ENCODE data around the gene ST7. TPM values are rescaled to one million over a fixed set of nuclear protein-coding genes. Genes with fewer than 3 reads are reported as not detected.
"Not testable (repeated sequence)": the region's sequence is repeated elsewhere in the genome, so short reads cannot be mapped to it uniquely, and the experiment has no call there.

ST7 gene
- total RNA-seq, 2 experiments from 2014 or later = 13.2 to 14.1 TPM

DNA sequence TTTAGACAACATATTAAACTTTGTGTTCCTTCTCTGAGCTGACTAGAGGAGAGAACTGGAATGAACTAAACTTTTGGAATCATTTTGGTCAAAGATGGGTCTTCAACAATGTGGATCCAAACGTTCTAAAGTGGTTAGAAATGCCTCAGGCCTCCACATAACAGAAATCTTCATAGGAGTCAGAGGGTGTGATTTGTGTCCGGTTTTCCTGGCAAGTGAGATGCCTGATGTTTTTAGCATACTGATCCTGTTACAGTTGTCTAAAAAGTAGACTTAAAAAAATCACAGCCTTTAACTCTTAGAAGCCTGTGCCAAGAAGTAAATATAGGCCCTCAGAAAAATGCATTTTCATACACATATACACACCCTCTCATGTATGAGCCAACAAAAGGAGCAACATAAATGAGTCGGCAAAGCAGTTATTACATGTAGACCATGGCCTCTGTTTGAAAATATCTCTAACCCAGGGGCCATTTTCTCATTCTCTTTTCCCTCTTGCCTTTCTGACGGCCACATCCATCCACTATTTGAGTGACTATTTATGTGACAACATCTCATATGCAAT is 64.5 kb downstream of the ST7 start:
- POLR2A ChIA-PET = no interaction called here
- CTCF ChIA-PET = no interaction called here

GRCh38 chr7:117018713-117019112 is 65.4 kb downstream of the ST7 start:
- POLR2A ChIA-PET = no interaction called here
- CTCF ChIA-PET = no interaction called here

DNA sequence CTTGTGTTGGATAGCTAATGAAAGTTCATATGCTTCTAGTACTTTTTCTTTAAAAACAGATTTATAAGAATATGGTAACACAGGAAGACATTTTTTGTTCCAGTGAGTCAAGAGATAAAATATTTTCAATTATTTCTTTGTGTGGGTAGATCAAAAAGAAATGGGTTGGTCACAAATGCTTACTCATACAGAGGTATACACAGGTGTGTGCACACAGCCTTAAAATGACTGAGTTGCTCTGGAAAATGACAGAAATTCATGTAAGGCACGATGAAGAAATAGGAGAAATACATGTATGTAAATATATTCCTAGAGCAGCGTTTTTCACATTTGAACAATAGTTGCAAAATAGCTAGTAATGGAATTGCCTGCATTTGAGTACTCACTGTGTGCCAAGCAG is 66.0 kb downstream of the ST7 start:
- ChIA-PET POLR2A (no interaction called here), CTCF (no interaction called here)

DNA sequence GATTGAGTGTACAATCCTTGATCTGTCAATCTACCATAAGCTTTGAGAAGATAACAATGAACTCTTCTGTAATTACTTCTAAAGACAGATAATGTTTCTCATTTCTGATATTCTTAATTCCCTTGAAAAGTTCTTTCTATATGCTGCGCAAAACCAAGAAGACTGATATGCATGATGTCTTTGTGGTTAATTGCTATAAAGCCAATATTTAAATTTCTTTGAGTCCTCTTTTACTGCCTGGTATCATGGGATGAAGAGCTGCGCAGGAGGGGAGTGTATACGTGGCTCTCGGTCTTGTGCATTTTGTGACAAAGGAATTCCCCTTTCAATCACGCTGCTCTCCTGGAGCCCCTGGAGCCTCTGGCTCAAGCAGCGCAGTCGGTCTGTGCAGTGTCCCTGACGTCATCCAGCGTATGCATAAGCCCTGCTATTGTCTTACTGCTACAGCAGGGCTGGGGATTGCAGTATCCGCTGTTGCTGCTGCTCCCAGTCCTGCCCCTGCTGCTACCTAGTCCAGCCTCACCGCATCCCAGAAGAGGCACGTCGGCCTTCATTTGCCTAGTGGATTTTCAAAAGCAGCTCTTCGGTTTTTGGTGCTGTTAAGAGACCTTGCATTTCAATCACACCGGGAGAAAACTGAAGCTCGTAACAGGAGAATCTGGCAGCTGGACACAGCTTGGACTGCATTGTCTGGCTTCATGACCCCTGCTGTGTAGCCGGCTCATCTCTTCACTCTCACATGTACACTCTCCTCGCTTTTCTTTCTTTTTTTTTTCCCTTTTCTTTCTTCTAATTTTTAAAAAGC is 66.7 kb downstream of the ST7 start:
- ChIA-PET POLR2A (no interaction called here), CTCF (no interaction called here)

GRCh38 chr7:117020591-117020973 is 67.3 kb downstream of the ST7 start:
- CTCF ChIA-PET = no interaction called here
- POLR2A ChIA-PET = no interaction called here

- ChIA-PET POLR2A (no interaction called here), CTCF (interaction anchor here (1.3 kb wide), 1 partner anchor 8 kb away, joined by 4 read pairs; no protein-coding TSS in a partner anchor)
These were observed 68.1 kb downstream of the ST7 start for GRCh38 chr7:117021366-117021765.

DNA sequence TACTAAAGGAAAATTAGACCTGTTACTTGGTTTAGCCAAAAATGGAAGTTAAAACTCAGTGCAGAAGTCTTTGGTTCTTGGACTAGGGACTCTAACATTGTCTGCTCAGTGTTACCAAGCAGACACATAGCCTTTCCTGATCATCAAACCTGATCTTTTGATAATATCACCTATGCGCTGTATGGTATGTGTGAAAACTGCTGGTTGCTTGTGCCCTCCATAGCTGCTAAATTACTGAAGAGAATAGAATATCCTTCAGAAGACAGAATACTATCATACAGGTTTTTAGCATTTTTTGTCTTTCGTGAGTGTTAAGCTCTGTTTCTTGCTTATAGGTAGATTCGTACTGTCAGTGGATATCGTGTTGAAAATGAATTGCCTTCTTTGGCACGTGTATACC is 68.7 kb downstream of the ST7 start:
- POLR2A ChIA-PET = no interaction called here
- CTCF ChIA-PET = interaction anchor here (1.3 kb wide), 1 partner anchor 9 kb away, joined by 4 read pairs; no protein-coding TSS in a partner anchor

DNA sequence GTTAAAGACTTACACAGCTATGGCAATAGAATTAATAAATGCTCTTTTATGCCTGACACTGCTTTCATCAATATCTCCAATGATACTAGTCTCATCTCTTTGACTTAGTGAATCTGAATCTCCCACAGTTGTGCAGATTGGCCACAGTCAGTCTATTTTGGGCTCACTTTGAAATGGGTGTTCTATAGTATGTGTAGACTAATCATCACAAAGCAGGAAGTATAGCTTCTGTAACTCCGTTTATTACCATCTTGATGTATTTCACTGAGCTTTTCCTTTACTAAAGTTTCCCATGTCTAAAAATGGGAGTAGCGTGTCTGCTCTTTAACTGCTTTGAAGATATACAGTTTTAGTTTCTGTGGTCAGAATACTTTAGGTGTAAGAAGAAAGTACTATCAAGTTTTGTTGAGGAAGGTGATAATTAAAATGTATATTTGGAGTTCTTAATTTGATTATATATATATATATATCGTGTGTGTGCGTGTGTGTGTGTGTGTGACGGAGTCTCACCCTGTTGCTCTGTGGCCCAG is 70.1 kb downstream of the ST7 start:
- CTCF ChIA-PET = interaction anchor here (0.9 kb wide), 1 partner anchor 104 kb away, joined by 3 read pairs; no protein-coding TSS in a partner anchor
- POLR2A ChIA-PET = interaction anchor here (0.7 kb wide), 1 partner anchor 64 kb away, joined by 3 read pairs; no protein-coding TSS in a partner anchor

DNA sequence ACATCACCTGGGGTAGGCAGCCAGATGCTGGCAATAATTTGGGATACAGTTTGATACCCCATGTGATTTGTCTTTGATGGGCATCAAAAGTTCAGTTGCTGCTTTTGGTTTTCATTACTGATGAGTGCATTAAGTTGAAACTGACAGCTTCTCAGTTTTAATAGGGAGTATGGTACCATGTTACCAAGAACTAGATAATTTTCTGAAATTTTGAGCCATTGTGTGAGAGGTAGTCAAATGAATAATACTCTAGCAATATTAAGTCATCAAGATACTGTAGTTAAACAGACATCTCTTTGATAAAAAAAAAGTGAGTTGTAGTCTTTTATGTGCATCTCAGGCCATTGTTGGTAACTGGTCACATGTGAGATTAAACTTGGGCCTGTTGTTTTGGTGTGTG is 71.5 kb downstream of the ST7 start:
- POLR2A ChIA-PET = interaction anchor here (0.8 kb wide), 1 partner anchor 15 kb away, joined by 3 read pairs; no protein-coding TSS in a partner anchor

DNA sequence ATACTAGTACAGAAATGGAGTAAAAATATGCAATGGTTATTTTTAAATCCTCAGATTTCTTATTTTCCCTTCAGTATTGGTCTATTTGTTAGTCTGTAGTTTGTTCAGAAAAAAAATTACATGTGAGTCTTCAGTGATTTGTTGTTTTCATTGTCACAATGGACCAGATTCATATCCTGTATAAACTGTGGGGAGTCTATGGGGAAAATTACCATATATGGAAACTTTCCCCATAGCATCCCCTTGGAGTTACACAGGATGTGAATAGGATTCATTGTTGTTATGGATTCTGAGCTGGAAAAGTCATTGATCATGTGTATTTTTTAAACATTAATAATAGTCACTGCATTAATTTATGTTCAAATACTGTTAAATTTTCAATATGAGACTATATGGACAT is 72.6 kb downstream of the ST7 start:
- CTCF ChIA-PET = no interaction called here
- POLR2A ChIA-PET = no interaction called here

More for the DNA sequence above, 71.5 kb downstream of the ST7 start:
- CTCF ChIA-PET = no interaction called here

GRCh38 chr7:117030346-117030745 is 77.0 kb downstream of the ST7 start:
- CTCF ChIA-PET = not testable (repeated sequence)

GRCh38 chr7:117030793-117031192 is 77.5 kb downstream of the ST7 start:
- POLR2A ChIA-PET, CTCF ChIA-PET: not testable (repeated sequence)

More at GRCh38 chr7:117030346-117030745, 77.0 kb downstream of the ST7 start:
- POLR2A ChIA-PET = not testable (repeated sequence)

DNA sequence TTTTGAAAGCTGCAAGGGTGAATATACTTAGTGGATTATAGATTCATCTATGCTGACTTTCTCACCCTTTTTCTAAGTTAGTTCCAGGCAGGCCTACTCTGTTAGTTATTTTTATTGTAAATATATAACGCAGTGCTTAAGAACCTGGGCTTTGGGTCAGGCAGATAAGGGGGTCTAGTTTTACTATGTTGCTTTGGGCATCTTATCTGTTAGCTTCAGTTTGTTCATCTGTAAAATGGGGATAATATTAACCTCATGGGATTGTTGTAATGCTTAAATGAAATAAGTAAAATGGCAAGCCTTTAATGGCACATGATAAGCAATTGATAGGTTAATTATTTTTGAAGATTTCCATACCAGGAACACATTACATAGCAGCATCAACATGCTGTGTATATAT is 79.5 kb downstream of the ST7 start:
- ChIA-PET CTCF (interaction anchor here (1.7 kb wide), 1 partner anchor 76 kb away, joined by 3 read pairs; no protein-coding TSS in a partner anchor), POLR2A (no interaction called here)

GRCh38 chr7:117034851-117035464 is 81.7 kb downstream of the ST7 start:
- CTCF ChIA-PET = no interaction called here
- POLR2A ChIA-PET = no interaction called here

DNA sequence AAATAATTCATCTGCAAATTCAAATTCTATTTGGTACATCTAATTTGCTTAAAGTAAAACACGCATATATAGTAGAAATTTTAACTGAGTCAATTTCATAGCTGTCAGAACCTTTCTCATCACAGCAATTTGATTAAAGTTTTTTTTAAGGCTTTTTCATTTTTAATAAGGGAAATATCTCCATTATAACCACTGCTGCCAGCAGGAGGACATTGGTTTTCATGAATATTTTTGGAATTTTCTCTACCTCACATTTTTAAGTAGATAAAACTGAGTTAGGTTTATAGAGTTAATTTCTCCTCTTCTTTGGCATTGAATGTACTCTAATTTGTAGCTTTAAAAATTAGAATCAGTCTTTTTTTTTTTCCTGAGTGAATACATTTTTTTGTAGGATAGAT is 82.2 kb downstream of the ST7 start:
- ChIA-PET POLR2A (no interaction called here), CTCF (no interaction called here)

DNA sequence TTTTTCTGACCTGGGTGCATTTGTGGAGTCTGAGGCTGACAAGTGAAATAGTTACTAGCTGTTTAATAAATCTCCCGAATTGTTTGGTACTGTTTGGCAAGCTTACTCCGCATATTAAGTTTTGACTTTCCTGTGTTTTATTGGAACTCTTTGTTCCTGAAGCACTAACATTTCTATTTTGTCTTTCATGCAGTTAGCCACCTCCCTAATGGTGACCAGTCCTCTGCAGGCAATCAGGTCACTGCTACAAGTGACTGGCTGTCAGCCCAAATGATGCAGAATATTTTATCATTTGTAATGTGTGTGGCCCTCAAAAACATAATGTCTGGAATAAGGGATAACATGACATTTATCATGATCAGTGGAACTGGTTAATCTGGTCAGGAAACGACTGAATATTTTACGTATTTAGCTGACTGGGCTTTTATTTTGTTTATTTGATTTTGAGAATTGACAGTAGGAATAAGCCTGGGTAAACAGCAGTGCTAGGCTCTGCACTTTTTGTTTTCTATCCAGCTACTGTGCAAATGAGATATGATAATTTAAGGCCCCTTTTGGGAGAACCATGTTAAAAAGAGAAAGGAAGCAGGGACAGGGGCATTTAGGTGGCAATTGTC is 82.9 kb downstream of the ST7 start:
- ChIA-PET CTCF (no interaction called here), POLR2A (no interaction called here)

- POLR2A ChIA-PET = no interaction called here
- CTCF ChIA-PET = no interaction called here
These were observed 83.5 kb downstream of the ST7 start for GRCh38 chr7:117036836-117037235.

DNA sequence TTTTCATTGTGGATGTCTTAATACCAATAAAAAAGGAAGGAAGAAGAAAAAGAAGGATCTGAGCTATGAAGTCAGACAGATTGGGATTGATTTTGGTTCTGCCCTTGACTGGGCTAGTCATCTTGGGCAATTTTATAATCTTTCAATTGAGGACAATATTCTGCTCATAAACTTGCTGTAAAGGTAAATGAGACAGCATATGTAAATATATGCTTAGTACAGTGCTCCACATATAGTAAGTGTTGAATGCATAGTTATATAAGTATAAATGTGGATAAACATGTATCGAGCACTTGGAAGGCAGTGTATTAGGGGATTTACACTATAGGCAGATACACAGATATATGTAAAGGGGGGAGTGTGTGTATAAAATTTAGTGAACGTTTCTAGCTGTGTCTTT is 85.1 kb downstream of the ST7 start:
- CTCF ChIA-PET = interaction anchor here (1.3 kb wide), 1 partner anchor 30 kb away, joined by 3 read pairs; no protein-coding TSS in a partner anchor

GRCh38 chr7:117041007-117041406 is 87.7 kb downstream of the ST7 start:
- ChIA-PET CTCF (no interaction called here), POLR2A (no interaction called here)

More for the DNA sequence above, 85.1 kb downstream of the ST7 start:
- POLR2A ChIA-PET = no interaction called here

GRCh38 chr7:117041822-117042221 is 88.5 kb downstream of the ST7 start:
- POLR2A ChIA-PET = no interaction called here
- CTCF ChIA-PET = no interaction called here

Measured in activated CD8-positive, alpha-beta memory T cell treated with anti-CD3 and anti-CD28 coated beads for 36 hours (primary cell).